ENCODE data around the gene SNX18.

SNX18 gene

DNA sequence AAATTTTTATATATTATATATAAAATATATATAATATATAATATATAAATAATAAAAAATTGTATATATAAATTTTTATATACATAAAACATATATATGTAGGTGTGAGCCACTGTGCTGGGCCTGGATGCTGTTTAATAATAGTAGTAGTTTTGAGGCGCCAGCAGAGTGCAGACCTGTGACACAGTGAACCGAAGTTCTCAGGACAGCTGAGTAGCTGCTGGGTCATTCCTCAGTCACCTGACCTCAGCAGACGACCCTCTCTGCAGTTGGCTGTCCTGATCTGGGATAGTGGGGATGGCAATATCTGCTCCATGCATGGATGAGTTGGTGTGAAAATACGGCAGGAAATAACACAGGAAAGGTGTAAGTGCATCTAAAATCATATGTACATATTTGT lies 3.3 kb upstream of the SNX18 start:
- H3K27ac Mint-ChIP-seq: no peak overlapping the region
- H3K4me3 Mint-ChIP-seq: no peak overlapping the region
- DNase-seq (ENCODE audit: low spot score): no peak
- peaks cover 8% of the 10 kb centered on the region for H3K36me3 Mint-ChIP-seq (ENCODE audit: low read depth)
- peaks cover 33% of the 10 kb centered on the region for H3K27me3 Mint-ChIP-seq (ENCODE audit: low read depth)
- no peaks in the 10 kb centered on the region for H3K9me3 Mint-ChIP-seq
- H3K4me1 Mint-ChIP-seq (ENCODE audit: low read depth): peaks cover 11% of the 10 kb centered on the region

GRCh38 chr5:54514841-54515432 lies 2.6 kb upstream of the SNX18 start:
- Mint-ChIP-seq H3K27ac (no peak overlapping the region), H3K9me3 (no peaks in the 10 kb centered on the region), H3K4me1 (ENCODE audit: low read depth) (peaks cover 17% of the 10 kb centered on the region), H3K27me3 (ENCODE audit: low read depth) (peaks cover 29% of the 10 kb centered on the region), H3K36me3 (ENCODE audit: low read depth) (peaks cover 14% of the 10 kb centered on the region), H3K4me3 (no peak overlapping the region)
- no peak for DNase-seq (ENCODE audit: low spot score)

- no peak overlapping the region for H3K27ac Mint-ChIP-seq
- no peak for DNase-seq (ENCODE audit: low spot score)
- H3K4me1 Mint-ChIP-seq (ENCODE audit: low read depth): peaks cover 23% of the 10 kb centered on the region
- no peaks in the 10 kb centered on the region for H3K9me3 Mint-ChIP-seq
- H3K36me3 Mint-ChIP-seq (ENCODE audit: low read depth): peaks cover 21% of the 10 kb centered on the region
- no peak overlapping the region for H3K4me3 Mint-ChIP-seq
- peaks cover 29% of the 10 kb centered on the region for H3K27me3 Mint-ChIP-seq (ENCODE audit: low read depth)
Measured at GRCh38 chr5:54515634-54516033, 1.9 kb upstream of the SNX18 start.

DNA sequence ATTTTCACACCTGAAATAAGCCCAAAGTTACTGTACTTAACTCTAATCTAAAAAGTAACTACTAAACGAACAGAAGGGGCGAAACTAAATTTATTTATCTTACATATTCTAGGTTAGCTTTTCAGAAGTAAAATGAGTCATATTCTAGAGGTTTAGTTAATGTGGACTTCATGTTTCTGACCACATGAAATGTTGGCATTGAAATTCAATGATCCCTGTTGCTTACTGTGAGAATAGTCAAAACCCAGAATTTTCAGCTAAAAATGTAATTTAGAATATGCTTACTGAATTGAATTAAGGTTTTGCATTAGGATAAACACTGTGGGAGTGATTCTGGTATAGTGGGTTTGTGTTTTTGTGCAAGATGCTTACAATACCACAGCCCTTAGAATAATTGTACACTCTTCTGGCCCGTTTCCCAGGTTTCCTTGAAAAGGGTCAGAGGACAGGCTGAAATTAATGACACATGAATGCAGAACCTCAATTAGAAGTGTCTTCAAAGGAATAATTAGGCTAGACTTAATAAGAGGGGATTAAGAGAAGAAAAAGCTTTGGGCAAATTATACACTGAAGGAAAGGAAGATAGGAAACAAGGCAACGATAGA lies 1.4 kb upstream of the SNX18 start:
- peaks cover 28% of the 10 kb centered on the region for H3K4me1 Mint-ChIP-seq (ENCODE audit: low read depth)
- H3K27ac Mint-ChIP-seq: no peak overlapping the region
- H3K27me3 Mint-ChIP-seq (ENCODE audit: low read depth): peaks cover 29% of the 10 kb centered on the region
- H3K9me3 Mint-ChIP-seq: no peaks in the 10 kb centered on the region
- no peak for DNase-seq (ENCODE audit: low spot score)
- peaks cover 26% of the 10 kb centered on the region for H3K36me3 Mint-ChIP-seq (ENCODE audit: low read depth)
- H3K4me3 Mint-ChIP-seq: no peak overlapping the region

DNA sequence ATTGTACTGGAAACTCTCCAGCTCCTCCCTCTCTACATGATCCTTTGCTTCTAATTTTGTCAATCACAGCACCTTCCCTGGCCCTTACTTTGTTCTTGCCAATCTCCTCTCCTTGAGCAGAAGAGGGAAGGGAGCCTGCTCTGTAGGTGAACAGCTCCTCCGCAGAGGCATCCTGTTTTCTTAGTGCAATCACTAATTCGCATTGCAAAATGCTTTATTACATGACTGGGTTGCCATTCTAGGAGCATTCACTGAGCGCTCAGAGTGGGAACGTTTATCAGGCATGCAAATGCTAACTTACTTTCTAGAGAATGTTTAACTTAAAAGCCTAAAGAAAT lies 416 bp upstream of the SNX18 start:
- peak overlapping the region; percentile 71 for H3K4me3 Mint-ChIP-seq
- H3K9me3 Mint-ChIP-seq: no peaks in the 10 kb centered on the region
- no peak overlapping the region for H3K27ac Mint-ChIP-seq
- peaks cover 33% of the 10 kb centered on the region for H3K36me3 Mint-ChIP-seq (ENCODE audit: low read depth)
- H3K4me1 Mint-ChIP-seq (ENCODE audit: low read depth): peaks cover 37% of the 10 kb centered on the region
- peaks cover 29% of the 10 kb centered on the region for H3K27me3 Mint-ChIP-seq (ENCODE audit: low read depth)
- no peak for DNase-seq (ENCODE audit: low spot score)

GRCh38 chr5:54518146-54518817 lies 723 bp downstream of the SNX18 start:
- Mint-ChIP-seq H3K9me3 (no peaks in the 10 kb centered on the region), H3K4me1 (ENCODE audit: low read depth) (peaks cover 45% of the 10 kb centered on the region), H3K27ac (no peak overlapping the region), H3K36me3 (ENCODE audit: low read depth) (peaks cover 42% of the 10 kb centered on the region), H3K27me3 (ENCODE audit: low read depth) (peaks cover 27% of the 10 kb centered on the region), H3K4me3 (peak overlapping the region; percentile 86)
- DNase-seq (ENCODE audit: low spot score): peak; percentile 64

DNA sequence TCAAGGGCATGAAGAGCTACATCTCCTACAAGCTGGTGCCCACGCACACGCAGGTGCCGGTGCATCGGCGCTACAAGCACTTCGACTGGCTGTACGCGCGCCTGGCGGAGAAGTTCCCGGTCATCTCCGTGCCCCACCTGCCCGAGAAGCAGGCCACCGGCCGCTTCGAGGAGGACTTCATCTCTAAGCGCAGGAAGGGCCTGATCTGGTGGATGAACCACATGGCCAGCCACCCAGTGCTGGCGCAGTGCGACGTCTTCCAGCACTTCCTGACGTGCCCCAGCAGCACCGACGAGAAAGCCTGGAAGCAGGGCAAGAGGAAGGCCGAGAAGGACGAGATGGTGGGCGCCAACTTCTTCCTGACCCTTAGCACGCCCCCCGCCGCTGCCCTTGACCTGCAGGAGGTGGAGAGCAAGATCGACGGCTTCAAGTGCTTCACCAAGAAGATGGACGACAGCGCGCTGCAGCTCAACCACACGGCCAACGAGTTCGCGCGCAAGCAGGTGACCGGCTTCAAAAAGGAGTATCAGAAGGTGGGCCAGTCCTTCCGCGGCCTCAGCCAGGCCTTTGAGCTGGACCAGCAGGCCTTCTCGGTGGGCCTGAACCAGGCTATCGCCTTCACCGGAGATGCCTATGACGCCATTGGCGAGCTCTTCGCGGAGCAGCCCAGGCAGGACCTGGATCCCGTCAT lies 1.4 kb downstream of the SNX18 start:
- DNase-seq (ENCODE audit: low spot score): no peak
- H3K4me1 Mint-ChIP-seq (ENCODE audit: low read depth): peaks cover 48% of the 10 kb centered on the region
- peaks cover 27% of the 10 kb centered on the region for H3K27me3 Mint-ChIP-seq (ENCODE audit: low read depth)
- peaks cover 44% of the 10 kb centered on the region for H3K36me3 Mint-ChIP-seq (ENCODE audit: low read depth)
- H3K9me3 Mint-ChIP-seq: no peaks in the 10 kb centered on the region
- H3K4me3 Mint-ChIP-seq: peak overlapping the region; percentile 86
- H3K27ac Mint-ChIP-seq: no peak overlapping the region

DNA sequence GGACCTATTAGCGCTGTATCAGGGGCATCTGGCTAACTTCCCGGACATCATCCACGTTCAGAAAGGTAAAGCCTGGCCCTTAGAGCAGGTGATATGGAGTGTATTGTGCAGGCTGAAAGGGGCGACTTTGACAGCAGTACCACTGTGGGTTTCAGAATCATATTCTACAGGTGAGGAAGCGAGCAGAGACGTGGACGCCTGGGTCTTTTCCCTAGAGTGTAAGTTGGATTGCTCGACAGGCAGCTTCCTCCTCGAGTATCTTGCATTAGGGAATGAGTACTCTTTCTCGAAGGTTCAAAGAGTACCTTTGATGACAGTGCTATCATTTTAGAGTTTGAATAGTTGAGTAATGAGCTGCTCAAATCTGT lies 1.9 kb downstream of the SNX18 start:
- Mint-ChIP-seq H3K27me3 (ENCODE audit: low read depth) (peaks cover 24% of the 10 kb centered on the region), H3K36me3 (ENCODE audit: low read depth) (peaks cover 47% of the 10 kb centered on the region), H3K27ac (peak overlapping the region; percentile 16), H3K4me3 (peak overlapping the region; percentile 86), H3K4me1 (ENCODE audit: low read depth) (peaks cover 48% of the 10 kb centered on the region), H3K9me3 (no peaks in the 10 kb centered on the region)
- no peak for DNase-seq (ENCODE audit: low spot score)

DNA sequence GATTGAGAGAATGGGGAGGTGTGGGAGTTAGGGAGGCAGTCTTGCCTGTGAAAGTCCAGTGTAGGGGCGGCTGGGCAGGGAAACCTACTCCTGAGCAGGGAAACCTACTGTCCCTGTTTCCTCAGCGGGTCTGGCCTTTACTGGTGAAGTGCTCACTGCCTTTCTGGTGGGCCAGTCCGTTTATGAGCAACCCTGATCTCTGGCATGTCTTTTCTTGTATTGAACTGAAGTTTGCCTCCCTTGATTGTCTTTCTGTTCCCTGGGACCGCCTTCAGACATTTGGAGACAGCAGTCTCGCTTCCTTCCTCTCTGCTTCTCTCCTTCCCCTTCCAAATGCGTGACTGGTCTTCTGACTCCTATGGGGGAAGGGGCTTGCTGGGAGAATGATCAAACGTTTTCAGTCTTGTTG lies 2.9 kb downstream of the SNX18 start:
- H3K27ac Mint-ChIP-seq: no peak overlapping the region
- peaks cover 17% of the 10 kb centered on the region for H3K27me3 Mint-ChIP-seq (ENCODE audit: low read depth)
- H3K9me3 Mint-ChIP-seq: no peaks in the 10 kb centered on the region
- DNase-seq (ENCODE audit: low spot score): no peak
- peak overlapping the region; percentile 86 for H3K4me3 Mint-ChIP-seq
- H3K36me3 Mint-ChIP-seq (ENCODE audit: low read depth): peaks cover 48% of the 10 kb centered on the region
- H3K4me1 Mint-ChIP-seq (ENCODE audit: low read depth): peaks cover 50% of the 10 kb centered on the region

- DNase-seq (ENCODE audit: low spot score): no peak
- Mint-ChIP-seq H3K4me1 (ENCODE audit: low read depth) (peaks cover 51% of the 10 kb centered on the region), H3K4me3 (peak overlapping the region; percentile 86), H3K27ac (no peak overlapping the region), H3K9me3 (no peaks in the 10 kb centered on the region), H3K27me3 (ENCODE audit: low read depth) (peaks cover 12% of the 10 kb centered on the region), H3K36me3 (ENCODE audit: low read depth) (peaks cover 49% of the 10 kb centered on the region)
Measured at GRCh38 chr5:54520940-54521339, 3.4 kb downstream of the SNX18 start.

- H3K4me3 Mint-ChIP-seq: peak overlapping the region; percentile 68
- H3K36me3 Mint-ChIP-seq (ENCODE audit: low read depth): peaks cover 49% of the 10 kb centered on the region
- H3K4me1 Mint-ChIP-seq (ENCODE audit: low read depth): peaks cover 49% of the 10 kb centered on the region
- no peak for DNase-seq (ENCODE audit: low spot score)
- no peaks in the 10 kb centered on the region for H3K9me3 Mint-ChIP-seq
- H3K27ac Mint-ChIP-seq: no peak overlapping the region
- H3K27me3 Mint-ChIP-seq (ENCODE audit: low read depth): peaks cover 4% of the 10 kb centered on the region
Measured at GRCh38 chr5:54521856-54522479, 4.4 kb downstream of the SNX18 start.

- Mint-ChIP-seq H3K4me3 (no peak overlapping the region), H3K36me3 (ENCODE audit: low read depth) (peaks cover 48% of the 10 kb centered on the region), H3K27me3 (ENCODE audit: low read depth) (no peaks in the 10 kb centered on the region), H3K4me1 (ENCODE audit: low read depth) (peaks cover 47% of the 10 kb centered on the region), H3K27ac (no peak overlapping the region), H3K9me3 (no peaks in the 10 kb centered on the region)
- no peak for DNase-seq (ENCODE audit: low spot score)
Measured at GRCh38 chr5:54523534-54523933, 6.0 kb downstream of the SNX18 start.

- Mint-ChIP-seq H3K4me3 (no peak overlapping the region), H3K27ac (no peak overlapping the region), H3K9me3 (no peaks in the 10 kb centered on the region), H3K36me3 (ENCODE audit: low read depth) (peaks cover 44% of the 10 kb centered on the region), H3K4me1 (ENCODE audit: low read depth) (peaks cover 42% of the 10 kb centered on the region), H3K27me3 (ENCODE audit: low read depth) (no peaks in the 10 kb centered on the region)
- no peak for DNase-seq (ENCODE audit: low spot score)
Measured at GRCh38 chr5:54524082-54524481, 6.5 kb downstream of the SNX18 start.

DNA sequence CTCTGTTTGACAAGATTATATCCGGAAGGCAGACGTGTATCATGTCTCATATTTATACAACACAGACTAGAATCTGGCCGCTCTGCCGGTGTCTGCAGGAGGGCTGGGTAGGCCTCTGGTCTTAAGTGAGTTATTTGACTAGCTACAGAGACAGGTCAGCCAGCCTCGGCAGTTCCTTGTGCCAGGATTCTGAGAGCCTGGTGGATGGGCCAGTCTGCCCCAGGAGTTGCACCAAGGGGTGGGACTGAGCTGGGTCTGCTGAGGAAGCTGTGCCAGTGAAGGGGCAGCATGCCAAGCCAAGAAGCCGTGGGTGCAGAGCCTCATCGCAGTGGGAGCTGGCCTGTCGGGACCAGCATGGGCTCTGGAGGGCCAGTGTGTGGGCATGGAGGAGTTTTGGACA lies 7.1 kb downstream of the SNX18 start:
- Mint-ChIP-seq H3K4me3 (no peak overlapping the region), H3K4me1 (ENCODE audit: low read depth) (peaks cover 36% of the 10 kb centered on the region)
- no peak for DNase-seq (ENCODE audit: low spot score)

More for the DNA sequence above, 7.1 kb downstream of the SNX18 start:
- Mint-ChIP-seq H3K27ac (no peak overlapping the region), H3K36me3 (ENCODE audit: low read depth) (peaks cover 38% of the 10 kb centered on the region), H3K27me3 (ENCODE audit: low read depth) (no peaks in the 10 kb centered on the region), H3K9me3 (no peaks in the 10 kb centered on the region)

Data from T-helper 2 cell treated with Interferon-gamma antibody and Interleukin-4, amounts not matched to agents 5 μg/mL and 100 μg/mL, for 36 hours (primary cell).